ENCODE data around the gene PTGR2.
"Not testable (repeated sequence)": the region's sequence is repeated elsewhere in the genome, so short reads cannot be mapped to it uniquely, and the experiment has no call there.

The PTGR2 gene

GRCh38 chr14:73851567-73852382 is at the start of gene PTGR2:
TSS of gene PTGR2 (plus strand) at chr14:73851831. CDS start at chr14:73858863, 7,032 bp downstream.
- in situ Hi-C loops (cut with MboI; ENCODE audit: low sequenced_read_pairs) = no loop called here

GRCh38 chr14:73802431-73803188 is 49.0 kb upstream of the PTGR2 start:
- in situ Hi-C loops (cut with MboI; ENCODE audit: low sequenced_read_pairs) = no loop called here

- in situ Hi-C loops (cut with MboI; ENCODE audit: low sequenced_read_pairs) = no loop called here
These were observed 47.0 kb upstream of the PTGR2 start for GRCh38 chr14:73804636-73805035.

GRCh38 chr14:73807457-73807856 is 44.2 kb upstream of the PTGR2 start:
- in situ Hi-C loops (cut with MboI; ENCODE audit: low sequenced_read_pairs) = no loop called here

- in situ Hi-C loops (cut with MboI; ENCODE audit: low sequenced_read_pairs) = no loop called here
These were observed 42.2 kb upstream of the PTGR2 start for GRCh38 chr14:73809391-73809790.

GRCh38 chr14:73810478-73811163 is 41.0 kb upstream of the PTGR2 start:
- in situ Hi-C loops (cut with MboI; ENCODE audit: low sequenced_read_pairs) = no loop called here

GRCh38 chr14:73811164-73811503 is 40.5 kb upstream of the PTGR2 start:
- in situ Hi-C loops (cut with MboI; ENCODE audit: low sequenced_read_pairs) = no loop called here

- in situ Hi-C loops (cut with MboI; ENCODE audit: low sequenced_read_pairs) = no loop called here
These were observed 37.5 kb upstream of the PTGR2 start for GRCh38 chr14:73814153-73814552.

- in situ Hi-C loops (cut with MboI; ENCODE audit: low sequenced_read_pairs) = no loop called here
These were observed 35.8 kb upstream of the PTGR2 start for GRCh38 chr14:73815849-73816248.

GRCh38 chr14:73816393-73816816 is 35.2 kb upstream of the PTGR2 start:
- in situ Hi-C loops (cut with MboI; ENCODE audit: low sequenced_read_pairs) = no loop called here

- in situ Hi-C loops (cut with MboI; ENCODE audit: low sequenced_read_pairs) = no loop called here
These were observed 34.5 kb upstream of the PTGR2 start for GRCh38 chr14:73817020-73817655.

- in situ Hi-C loops (cut with MboI; ENCODE audit: low sequenced_read_pairs) = no loop called here
These were observed 32.8 kb upstream of the PTGR2 start for GRCh38 chr14:73818821-73819220.

GRCh38 chr14:73820631-73821030 is 31.0 kb upstream of the PTGR2 start:
- in situ Hi-C loops (cut with MboI; ENCODE audit: low sequenced_read_pairs) = no loop called here

GRCh38 chr14:73823339-73823885 is 28.2 kb upstream of the PTGR2 start:
- in situ Hi-C loops (cut with MboI; ENCODE audit: low sequenced_read_pairs) = no loop called here

GRCh38 chr14:73824127-73824526 is 27.5 kb upstream of the PTGR2 start:
- in situ Hi-C loops (cut with MboI; ENCODE audit: low sequenced_read_pairs) = no loop called here

GRCh38 chr14:73824536-73824935 is 27.1 kb upstream of the PTGR2 start:
- in situ Hi-C loops (cut with MboI; ENCODE audit: low sequenced_read_pairs) = no loop called here

- in situ Hi-C loops (cut with MboI; ENCODE audit: low sequenced_read_pairs) = no loop called here
These were observed 26.0 kb upstream of the PTGR2 start for GRCh38 chr14:73825551-73826188.

- in situ Hi-C loops (cut with MboI; ENCODE audit: low sequenced_read_pairs) = not testable (repeated sequence)
These were observed 24.4 kb upstream of the PTGR2 start for GRCh38 chr14:73827190-73827589.

GRCh38 chr14:73829071-73829470 is 22.6 kb upstream of the PTGR2 start:
- in situ Hi-C loops (cut with MboI; ENCODE audit: low sequenced_read_pairs) = no loop called here

All from hTERT RPE-1 (cell line).